WTC11 (cell line): ENCODE data around the gene CDH20. TPM values are rescaled to one million over a fixed set of nuclear protein-coding genes. Genes with fewer than 3 reads are reported as not detected.

Experiments used
- ATAC-seq: fragments of 200-7000 bp; cut with Tn5 transposase; 2 replicates; pipeline ENCODE4 v1.10.0; 2021; ENCODE audit warnings: mild to moderate bottlenecking, moderate library complexity
- CTCF ChIA-PET: fragments of 300-600 bp; sonication (Branson Sonifier 250); formaldehyde crosslinking; loops from one replicate; lab custom pipeline; 2021; ENCODE audit warnings: antibody characterized with exemption; lab: Charles Lee
- POLR2A ChIA-PET: fragments of 350-600 bp; sonication (Branson Sonifier 250); formaldehyde crosslinking; loops from one replicate; lab custom pipeline; 2021; ENCODE audit warnings: antibody characterized with exemption; lab: Charles Lee
- DNase-seq: peaks from one replicate; pipeline ENCODE4 v3.0.0; 2021; ENCODE audit warnings: low spot score
- H3K27ac Mint-ChIP-seq: 2 replicates; pipeline ENCODE4 v1.8.0; 2021; ENCODE audit warnings: mixed read lengths
- H3K27me3 Mint-ChIP-seq: 2 replicates; pipeline ENCODE4 v1.8.0; 2021; ENCODE audit warnings: low read depth, mild to moderate bottlenecking, moderate library complexity, mixed read lengths
- H3K36me3 Mint-ChIP-seq: 2 replicates; pipeline ENCODE4 v1.8.0; 2021; ENCODE audit warnings: mixed read lengths
- H3K4me1 Mint-ChIP-seq: 2 replicates; pipeline ENCODE4 v1.8.0; 2022; ENCODE audit warnings: mixed read lengths
- H3K4me3 Mint-ChIP-seq: 2 replicates; pipeline ENCODE4 v1.8.0; 2021; ENCODE audit warnings: mild to moderate bottlenecking, moderate library complexity, mixed read lengths
- H3K9me3 Mint-ChIP-seq: 2 replicates; pipeline ENCODE4 v1.8.0; 2021; ENCODE audit warnings: mixed read lengths
- ARID4B ChIP-seq: sonication (generic); formaldehyde crosslinking; IDR thresholded peaks from 2 replicates; pipeline ENCODE4 v1.8.0; 2023; ENCODE audit warnings: missing genetic modification reagents, mild to moderate bottlenecking, borderline replicate concordance
- ATF6 ChIP-seq: sonication (generic); formaldehyde crosslinking; IDR thresholded peaks from 2 replicates; pipeline ENCODE4 v1.8.1; 2023; ENCODE audit warnings: mild to moderate bottlenecking, missing genetic modification reagents
- CBFB ChIP-seq: sonication (generic); formaldehyde crosslinking; IDR thresholded peaks from 2 replicates; pipeline ENCODE4 v1.8.1; 2022; ENCODE audit warnings: mild to moderate bottlenecking, low read depth, missing genetic modification reagents
- E2F4 ChIP-seq: sonication (generic); formaldehyde crosslinking; IDR thresholded peaks from 2 replicates; pipeline ENCODE4 v1.8.1; 2022; ENCODE audit warnings: low read depth, mild to moderate bottlenecking, moderate library complexity, missing genetic modification reagents, borderline replicate concordance
- FOXP1 ChIP-seq: sonication (generic); formaldehyde crosslinking; IDR thresholded peaks from 2 replicates; pipeline ENCODE4 v1.8.0; 2022; ENCODE audit warnings: missing genetic modification reagents, mild to moderate bottlenecking, moderate library complexity, borderline replicate concordance
- IRF2 ChIP-seq: sonication (generic); formaldehyde crosslinking; IDR thresholded peaks from 2 replicates; pipeline ENCODE4 v1.8.0; 2022; ENCODE audit warnings: low read depth, missing genetic modification reagents, borderline replicate concordance
- MLX ChIP-seq: sonication (generic); formaldehyde crosslinking; IDR thresholded peaks from 2 replicates; pipeline ENCODE4 v1.8.1; 2023; ENCODE audit warnings: mild to moderate bottlenecking, missing genetic modification reagents, moderate library complexity
- MYBL2 ChIP-seq: sonication (generic); formaldehyde crosslinking; IDR thresholded peaks from 2 replicates; pipeline ENCODE4 v1.8.1; 2023; ENCODE audit warnings: mild to moderate bottlenecking, moderate library complexity, missing genetic modification reagents
- NFYB ChIP-seq: sonication (generic); formaldehyde crosslinking; conservative IDR thresholded peaks from 2 replicates; pipeline ENCODE4 v1.8.0; 2022; ENCODE audit warnings: low read depth, missing genetic modification reagents
- PREB ChIP-seq: sonication (generic); formaldehyde crosslinking; IDR thresholded peaks from 2 replicates; pipeline ENCODE4 v1.8.1; 2022; ENCODE audit warnings: mild to moderate bottlenecking, missing genetic modification reagents, moderate library complexity, borderline replicate concordance
- SMAD4 ChIP-seq: sonication (generic); formaldehyde crosslinking; IDR thresholded peaks from 2 replicates; pipeline ENCODE4 v1.8.0; 2022; ENCODE audit warnings: mild to moderate bottlenecking, missing genetic modification reagents
- SP1 ChIP-seq: sonication (generic); formaldehyde crosslinking; conservative IDR thresholded peaks from 2 replicates; pipeline ENCODE4 v1.8.1; 2022; ENCODE audit warnings: missing genetic modification reagents
- ZNF121 ChIP-seq: sonication (generic); formaldehyde crosslinking; IDR thresholded peaks from 2 replicates; pipeline ENCODE4 v1.8.0; 2023; ENCODE audit warnings: missing genetic modification reagents
- ZNF138 ChIP-seq: sonication (generic); formaldehyde crosslinking; conservative IDR thresholded peaks from 2 replicates; pipeline ENCODE4 v1.8.1; 2022; ENCODE audit warnings: mild to moderate bottlenecking, moderate library complexity, missing genetic modification reagents
- total RNA-seq: library from RNA; stranded (reverse); gene quantifications from 3 replicates; pipeline ENCODE4 v1.2.3, GENCODE V29; 2021
- TF ChIP-seq, protein P1 (sequence below): sonication (generic); formaldehyde crosslinking; conservative IDR thresholded peaks from 2 replicates; pipeline ENCODE4 v1.8.1; 2023; ENCODE audit warnings: mild to moderate bottlenecking, low read depth, missing genetic modification reagents, moderate library complexity
- TF ChIP-seq, protein P2 (sequence below): sonication (generic); formaldehyde crosslinking; conservative IDR thresholded peaks from 2 replicates; pipeline ENCODE4 v1.8.1; 2022; ENCODE audit warnings: mild to moderate bottlenecking, missing genetic modification reagents
- TF ChIP-seq, protein P3 (sequence below): sonication (generic); formaldehyde crosslinking; IDR thresholded peaks from 2 replicates; pipeline ENCODE4 v1.8.0; 2023; ENCODE audit warnings: mild to moderate bottlenecking, missing genetic modification reagents

The CDH20 gene
- total RNA-seq, 1 experiment from 2014 or later: 0.39 TPM

GRCh38 chr18:61597316-61597715 lies 264.1 kb downstream of the CDH20 start:
- CTCF ChIA-PET: no interaction called here

More at GRCh38 chr18:61597316-61597715, 264.1 kb downstream of the CDH20 start:
- Mint-ChIP-seq H3K27ac (no peak overlapping the region), H3K4me3 (no peak overlapping the region), H3K36me3 (peaks cover 10% of the 10 kb centered on the region), H3K4me1 (peaks cover 18% of the 10 kb centered on the region), H3K27me3 (no peaks in the 10 kb centered on the region), H3K9me3 (peaks cover 15% of the 10 kb centered on the region)
- DNase-seq: no peak
- no peak for TF ChIP-seq FOXP1 (CRISPR knock-in tag)
- TF ChIP-seq MLX (CRISPR knock-in tag): no peak
- TF ChIP-seq ARID4B (CRISPR knock-in tag): no peak
- no peak for TF ChIP-seq ATF6 (CRISPR knock-in tag)
- TF ChIP-seq, protein P1, sequence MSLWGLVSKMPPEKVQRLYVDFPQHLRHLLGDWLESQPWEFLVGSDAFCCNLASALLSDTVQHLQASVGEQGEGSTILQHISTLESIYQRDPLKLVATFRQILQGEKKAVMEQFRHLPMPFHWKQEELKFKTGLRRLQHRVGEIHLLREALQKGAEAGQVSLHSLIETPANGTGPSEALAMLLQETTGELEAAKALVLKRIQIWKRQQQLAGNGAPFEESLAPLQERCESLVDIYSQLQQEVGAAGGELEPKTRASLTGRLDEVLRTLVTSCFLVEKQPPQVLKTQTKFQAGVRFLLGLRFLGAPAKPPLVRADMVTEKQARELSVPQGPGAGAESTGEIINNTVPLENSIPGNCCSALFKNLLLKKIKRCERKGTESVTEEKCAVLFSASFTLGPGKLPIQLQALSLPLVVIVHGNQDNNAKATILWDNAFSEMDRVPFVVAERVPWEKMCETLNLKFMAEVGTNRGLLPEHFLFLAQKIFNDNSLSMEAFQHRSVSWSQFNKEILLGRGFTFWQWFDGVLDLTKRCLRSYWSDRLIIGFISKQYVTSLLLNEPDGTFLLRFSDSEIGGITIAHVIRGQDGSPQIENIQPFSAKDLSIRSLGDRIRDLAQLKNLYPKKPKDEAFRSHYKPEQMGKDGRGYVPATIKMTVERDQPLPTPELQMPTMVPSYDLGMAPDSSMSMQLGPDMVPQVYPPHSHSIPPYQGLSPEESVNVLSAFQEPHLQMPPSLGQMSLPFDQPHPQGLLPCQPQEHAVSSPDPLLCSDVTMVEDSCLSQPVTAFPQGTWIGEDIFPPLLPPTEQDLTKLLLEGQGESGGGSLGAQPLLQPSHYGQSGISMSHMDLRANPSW (CRISPR knock-in tag): no peak
- no peak for TF ChIP-seq CBFB (CRISPR knock-in tag)
- no peak for TF ChIP-seq SMAD4
- TF ChIP-seq ZNF138 (CRISPR knock-in tag): no peak
- TF ChIP-seq, protein P2, sequence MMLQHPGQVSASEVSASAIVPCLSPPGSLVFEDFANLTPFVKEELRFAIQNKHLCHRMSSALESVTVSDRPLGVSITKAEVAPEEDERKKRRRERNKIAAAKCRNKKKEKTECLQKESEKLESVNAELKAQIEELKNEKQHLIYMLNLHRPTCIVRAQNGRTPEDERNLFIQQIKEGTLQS: no peak
- no peak for TF ChIP-seq E2F4 (CRISPR knock-in tag)
- no peak for TF ChIP-seq ZNF121
- TF ChIP-seq SP1 (CRISPR knock-in tag): no peak
- TF ChIP-seq, protein P3, sequence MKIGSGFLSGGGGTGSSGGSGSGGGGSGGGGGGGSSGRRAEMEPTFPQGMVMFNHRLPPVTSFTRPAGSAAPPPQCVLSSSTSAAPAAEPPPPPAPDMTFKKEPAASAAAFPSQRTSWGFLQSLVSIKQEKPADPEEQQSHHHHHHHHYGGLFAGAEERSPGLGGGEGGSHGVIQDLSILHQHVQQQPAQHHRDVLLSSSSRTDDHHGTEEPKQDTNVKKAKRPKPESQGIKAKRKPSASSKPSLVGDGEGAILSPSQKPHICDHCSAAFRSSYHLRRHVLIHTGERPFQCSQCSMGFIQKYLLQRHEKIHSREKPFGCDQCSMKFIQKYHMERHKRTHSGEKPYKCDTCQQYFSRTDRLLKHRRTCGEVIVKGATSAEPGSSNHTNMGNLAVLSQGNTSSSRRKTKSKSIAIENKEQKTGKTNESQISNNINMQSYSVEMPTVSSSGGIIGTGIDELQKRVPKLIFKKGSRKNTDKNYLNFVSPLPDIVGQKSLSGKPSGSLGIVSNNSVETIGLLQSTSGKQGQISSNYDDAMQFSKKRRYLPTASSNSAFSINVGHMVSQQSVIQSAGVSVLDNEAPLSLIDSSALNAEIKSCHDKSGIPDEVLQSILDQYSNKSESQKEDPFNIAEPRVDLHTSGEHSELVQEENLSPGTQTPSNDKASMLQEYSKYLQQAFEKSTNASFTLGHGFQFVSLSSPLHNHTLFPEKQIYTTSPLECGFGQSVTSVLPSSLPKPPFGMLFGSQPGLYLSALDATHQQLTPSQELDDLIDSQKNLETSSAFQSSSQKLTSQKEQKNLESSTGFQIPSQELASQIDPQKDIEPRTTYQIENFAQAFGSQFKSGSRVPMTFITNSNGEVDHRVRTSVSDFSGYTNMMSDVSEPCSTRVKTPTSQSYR (CRISPR knock-in tag): no peak
- TF ChIP-seq IRF2: no peak
- no peak for TF ChIP-seq MYBL2 (CRISPR knock-in tag)
- TF ChIP-seq PREB (CRISPR knock-in tag): no peak
- TF ChIP-seq NFYB (CRISPR knock-in tag): no peak
- POLR2A ChIA-PET: no interaction called here
- ATAC-seq: no peak
